ENCODE data around the gene DAPK1.

DAPK1 gene

GRCh38 chr9:87606841-87607521 is 109.3 kb downstream of the DAPK1 start:
- TF ChIP-seq CTCF (IDR thresholded peaks at IDR 0.05): no peak

- no peak for TF ChIP-seq CTCF (IDR thresholded peaks at IDR 0.05)
These were observed 110.2 kb downstream of the DAPK1 start for GRCh38 chr9:87607859-87608258.

- no peak for TF ChIP-seq CTCF (IDR thresholded peaks at IDR 0.05)
These were observed 111.3 kb downstream of the DAPK1 start for GRCh38 chr9:87609002-87609401.

- no peak for TF ChIP-seq CTCF (IDR thresholded peaks at IDR 0.05)
These were observed 111.8 kb downstream of the DAPK1 start for GRCh38 chr9:87609486-87609885.

GRCh38 chr9:87610200-87611155 is 112.8 kb downstream of the DAPK1 start:
- TF ChIP-seq CTCF (IDR thresholded peaks at IDR 0.05): no peak

- TF ChIP-seq CTCF (IDR thresholded peaks at IDR 0.05): no peak
These were observed 114.1 kb downstream of the DAPK1 start for GRCh38 chr9:87611776-87612175.

- TF ChIP-seq CTCF (IDR thresholded peaks at IDR 0.05): no peak
These were observed 114.9 kb downstream of the DAPK1 start for GRCh38 chr9:87612536-87612935.

Measured in LNCAP (cell line).